GM12878 (cell line): ENCODE data around the gene KLHDC10. TPM values are rescaled to one million over a fixed set of nuclear protein-coding genes. Genes with fewer than 3 reads are reported as not detected.

Experiments used
- BCLAF1 ChIP-seq: fragments of 450-650 bp; IDR thresholded peaks from 2 replicates; pipeline ENCODE4 v1.6.1; 2017; ENCODE audit warnings: antibody characterized with exemption, mild to moderate bottlenecking, moderate library complexity
- CREB1 ChIP-seq: IDR thresholded peaks from 2 replicates; pipeline ENCODE4 v1.6.1; 2012; ENCODE audit warnings: low read depth, mild to moderate bottlenecking, inconsistent platforms
- E2F4 ChIP-seq: IDR thresholded peaks from 2 replicates; pipeline ENCODE4 v1.6.1; 2012; ENCODE audit warnings: low read depth, low read length, improper control_type of control experiment
- JUNB ChIP-seq: IDR thresholded peaks from 2 replicates; pipeline ENCODE4 v1.6.1; 2016; ENCODE audit warnings: antibody characterized with exemption, mild to moderate bottlenecking
- MEF2B ChIP-seq: fragments of 450-650 bp; IDR thresholded peaks from 2 replicates; pipeline ENCODE4 v1.6.1; 2018; ENCODE audit warnings: mild to moderate bottlenecking, moderate library complexity; ENCODE audit not compliant: partially characterized antibody, poor library complexity, severe bottlenecking
- PKNOX1 ChIP-seq: fragments of 450-650 bp; IDR thresholded peaks from 2 replicates; pipeline ENCODE4 v1.6.1; 2016; ENCODE audit warnings: mild to moderate bottlenecking
- RELB ChIP-seq: fragments of 450-650 bp; IDR thresholded peaks from 2 replicates; pipeline ENCODE4 v1.6.1; 2017; ENCODE audit warnings: low read depth, mild to moderate bottlenecking, moderate library complexity
- RUNX3 ChIP-seq: IDR thresholded peaks from 2 replicates; pipeline ENCODE4 v1.6.1; 2012; ENCODE audit warnings: low read length, inconsistent platforms
- TCF7 ChIP-seq: IDR thresholded peaks from 2 replicates; pipeline ENCODE4 v1.6.1; 2014; ENCODE audit warnings: antibody characterized with exemption, borderline replicate concordance
- USF1 ChIP-seq: IDR thresholded peaks from 2 replicates; pipeline ENCODE4 v1.6.1; 2011; ENCODE audit warnings: borderline replicate concordance, low read depth, mild to moderate bottlenecking, moderate library complexity, mixed read lengths, low read length; ENCODE audit not compliant: insufficient read depth; ENCODE audit errors: extremely low read length
- polyA plus RNA-seq, 11 experiments: library from polyadenylated mRNA; depleted of rRNA in 4 of 11; unstranded in 6 of 11; stranded (reverse) in 5 of 11; fragments of >200 nt; fragmentation: Nextera tagmentation in 4 of 11; fragmentation: Illumina TruSeq in 1 of 11; extraction: Ambion mirVana in 4 of 11; extraction: Trizol in 1 of 11; gene quantifications; 1 replicate in 1 of 11; 2 replicates in 10 of 11; pipeline versions ENCODE4 v1.2.1 to v1.2.3, GENCODE V29; 2011 to 2016; ENCODE audit warnings: inconsistent platforms in 2 of 11, missing spikeins in 2 of 11, low read depth in 1 of 11
- total RNA-seq, 4 experiments: library from RNA; depleted of rRNA in 3 of 4; stranded (reverse); fragments of >200 nt in 3 of 4; fragmentation: Illumina TruSeq in 1 of 4; extraction: Trizol in 1 of 4; gene quantifications; 2 replicates each; pipeline versions ENCODE4 v1.2.1 to v1.2.3, GENCODE V29; 2013 to 2021

KLHDC10 gene
- total and polyA plus RNA-seq, 10 of the 15 experiments (the other 5 are each of a cell fraction or from before 2014, with no cell fraction given), result 2.9 to 20.6 (median 9.4) TPM

- TF ChIP-seq RELB (no peak), CREB1 (no peak), E2F4 (no peak), BCLAF1 (no peak), MEF2B (no peak), JUNB (no peak), TCF7 (no peak), USF1 (no peak), PKNOX1 (no peak), RUNX3 (no peak)
These were observed 77.5 kb downstream of the KLHDC10 start (continued) for GRCh38 chr7:130147710-130148325.
